GM12892 (cell line): ENCODE measurements around the gene MYO5B.

Experiments
- POLR2A ChIP-seq: IDR thresholded peaks from 2 replicates; pipeline ENCODE4 v1.6.1; 2011; ENCODE audit warnings: low read depth, low read length, control low read depth
- POLR2AphosphoS5 ChIP-seq: IDR thresholded peaks from 2 replicates; pipeline ENCODE4 v1.6.1; 2011; ENCODE audit warnings: low read depth, low read length, control low read depth

- TF ChIP-seq POLR2AphosphoS5 (no peak), POLR2A (no peak)
These were observed 300.3 kb downstream of the MYO5B start for GRCh38 chr18:49894517-49895226.
